H1 (cell line): ENCODE results near the gene ANKRD2. TPM values are rescaled to one million over a fixed set of nuclear protein-coding genes. Genes with fewer than 3 reads are reported as not detected.

Experiments used
- PHF8 ChIP-seq: fragments of 200-600 bp; sonication (generic); conservative IDR thresholded peaks from 2 replicates; pipeline ENCODE4 v1.7.1; 2012; ENCODE audit warnings: low read depth, mild to moderate bottlenecking, inconsistent platforms, low read length, moderate library complexity
- polyA plus RNA-seq, 7 experiments: library from polyadenylated mRNA; depleted of rRNA in 3 of 7; stranded (reverse) in 5 of 7; unstranded in 2 of 7; fragments of >200 nt in 5 of 7; fragments of 200-250 nt in 2 of 7; gene quantifications; 1 replicate in 5 of 7; 2 replicates in 1 of 7; 4 replicates in 1 of 7; pipeline versions ENCODE4 v1.2.1 to v1.2.3, GENCODE V29; 2011 to 2013; ENCODE audit warnings: missing spikeins in 2 of 7, mixed read lengths in 2 of 7
- total RNA-seq: library from RNA; stranded (reverse); fragmentation: NEBNext Ultra II Directional; extraction: Animal tissue kit (Norgen Biotek cat#: 25700); gene quantifications from 2 replicates; pipeline ENCODE4 v1.2.1, GENCODE V29; 2021

The ANKRD2 gene
- total and polyA plus RNA-seq, 2 of the 8 experiments (the other 6 are each of a cell fraction or from before 2014, with no cell fraction given): not detected

GRCh38 chr10:97546456-97547270 is 25.9 kb upstream of the ANKRD2 start (continued):
- TF ChIP-seq PHF8: no peak
